Adrenal gland (tissue), 12 donors: ENCODE measurements around the gene ASXL1. TPM values are rescaled to one million over a fixed set of nuclear protein-coding genes. Genes with fewer than 3 reads are reported as not detected.

Experiments used
- DNase-seq, 7 donors: peaks; one replicate each; pipeline ENCODE4 v3.0.0-alpha.2; 2019 to 2020
- H3K27ac ChIP-seq, 5 donors: fragments of 200-600 bp; sonication (generic) in 4 of 5; 1 replicate in 3 of 5; 2 replicates in 2 of 5; pipeline versions ENCODE4 v1.5.1 to v1.8.0; 2016 to 2020; ENCODE audit warnings: mild to moderate bottlenecking in 1 of 5
- H3K27me3 ChIP-seq: fragments of 200-600 bp; 2 replicates; pipeline ENCODE4 v1.8.0; 2021
- H3K36me3 ChIP-seq, 2 donors: fragments of 200-600 bp; replicated peaks in 1 of 2; 1 replicate in 1 of 2; 2 replicates in 1 of 2; pipeline versions ENCODE4 v1.5.1 to v1.8.0; 2018 to 2022
- H3K4me1 ChIP-seq, 2 donors: fragments of 200-600 bp; replicated peaks in 1 of 2; 1 replicate in 1 of 2; 2 replicates in 1 of 2; pipeline versions ENCODE4 v1.5.1 to v1.8.0; 2018 to 2021
- H3K4me3 ChIP-seq, 4 donors: fragments of 200-600 bp; sonication (generic) in 3 of 4; one replicate each; pipeline ENCODE4 v1.5.1; 2016 to 2018
- H3K9me3 ChIP-seq, 3 donors: fragments of 200-600 bp; sonication (generic) in 1 of 3; replicated peaks in 1 of 3; 1 replicate in 2 of 3; 2 replicates in 1 of 3; pipeline versions ENCODE4 v1.5.1 to v1.8.0; 2016 to 2021
- POLR2A ChIP-seq, 2 donors: fragments of 450-650 bp; IDR thresholded peaks; one replicate each; pipeline ENCODE4 v1.6.1; 2017; ENCODE audit warnings: antibody characterized with exemption in 2 of 2, mild to moderate bottlenecking in 2 of 2, moderate library complexity in 1 of 2
- WGBS, 4 donors: extraction: QIAGEN DNeasy Blood & Tissue Kit in 2 of 4; methylation state at CpG; one replicate each; pipeline versions ENCODE4 v1.1.5 to v1.1.7; 2013 to 2017; 5-methylcytosine and 5-hydroxymethylcytosine counted together
- intact Hi-C, 2 donors: fragments of 100-400 bp; cut with DNase I; formaldehyde crosslinking; loops; one replicate each; pipeline versions ENCODE4 v1.14.1 to v1.15.0; 2022 to 2023
- polyA plus RNA-seq, 3 donors: library from polyadenylated mRNA; stranded (reverse); fragments of 200-250 nt in 2 of 3; fragments of 350-450 nt in 1 of 3; fragmentation: Illumina TruSeq in 1 of 3; extraction: RNeasy Lipid Tissue Mini Kit (QIAGEN cat#74804) in 1 of 3; gene quantifications; one replicate each; pipeline ENCODE4 v1.2.3, GENCODE V29; 2013 to 2014
- total RNA-seq, 9 donors: library from RNA; depleted of rRNA in 4 of 9; stranded (reverse); fragments of >200 nt in 4 of 9; fragments of 120-200 nt in 1 of 9; fragmentation: NEBNext Ultra II Directional in 1 of 9; extraction: Animal tissue kit (Norgen Biotek cat#: 25700) in 1 of 9; gene quantifications; one replicate each; pipeline versions ENCODE4 v1.1.0 to v1.2.4, GENCODE V29; 2013 to 2023
- TF ChIP-seq, protein P1 (sequence below), 6 experiments: fragments of 450-650 bp in 4 of 6; fragments of 200-600 bp in 2 of 6; sonication (generic) in 1 of 6; IDR thresholded peaks; 1 replicate in 5 of 6; 2 replicates in 1 of 6; pipeline versions ENCODE4 v1.5.1 to v1.8.0; 2016 to 2021; ENCODE audit warnings: antibody characterized with exemption in 6 of 6, mild to moderate bottlenecking in 2 of 6, moderate library complexity in 1 of 6
- donor health status: healthy with polysubstance abuse.
- donor health status: Bipolar disorder and iron deficiency.
- donor health status: DM: yes; HTN: yes; CAD: no.
- donor health status: DM: no; HTN: no; CAD: no.
- donor health status: DM: no; HTN: no; CAD: no.
- donor health status: DM: yes; HTN: yes; CAD: no.

The ASXL1 gene
- total and polyA plus RNA-seq, 12 donors = 19.9 to 77.7 (median 51.8) TPM

DNA sequence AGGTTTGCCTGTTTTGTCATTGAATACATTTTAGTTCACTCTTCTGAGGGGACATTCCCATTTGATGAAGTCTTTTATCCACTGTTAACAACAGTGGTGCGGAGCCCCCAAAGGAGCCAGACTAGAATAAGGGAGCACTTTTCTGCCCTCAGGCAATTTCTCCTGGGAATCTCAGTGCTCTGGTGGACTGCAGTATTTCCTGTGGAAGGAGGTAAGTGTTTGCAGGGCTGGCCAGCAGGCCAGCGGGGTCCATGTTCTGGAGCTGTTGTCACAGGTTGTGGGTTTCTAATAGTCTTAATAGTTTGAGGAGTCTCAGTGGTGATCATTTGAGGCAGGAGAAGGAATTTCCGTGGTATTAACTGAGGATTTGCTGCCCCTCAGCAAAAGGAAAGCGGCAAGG lies 83.5 kb downstream of the ASXL1 start:
- peaks cover 0 to 53% of the 10 kb centered on the region in 2 donors for H3K36me3 ChIP-seq
- H3K9me3 ChIP-seq = no peaks in the 10 kb centered on the region
- no peak overlapping the region for H3K4me3 ChIP-seq
- intact Hi-C loops = no loop called here
- H3K27me3 ChIP-seq = no peaks in the 10 kb centered on the region
- H3K27ac ChIP-seq = no peak overlapping the region
- peak in 2 of 7 donors; percentile 15 to 38 for DNase-seq
- TF ChIP-seq, protein P1, sequence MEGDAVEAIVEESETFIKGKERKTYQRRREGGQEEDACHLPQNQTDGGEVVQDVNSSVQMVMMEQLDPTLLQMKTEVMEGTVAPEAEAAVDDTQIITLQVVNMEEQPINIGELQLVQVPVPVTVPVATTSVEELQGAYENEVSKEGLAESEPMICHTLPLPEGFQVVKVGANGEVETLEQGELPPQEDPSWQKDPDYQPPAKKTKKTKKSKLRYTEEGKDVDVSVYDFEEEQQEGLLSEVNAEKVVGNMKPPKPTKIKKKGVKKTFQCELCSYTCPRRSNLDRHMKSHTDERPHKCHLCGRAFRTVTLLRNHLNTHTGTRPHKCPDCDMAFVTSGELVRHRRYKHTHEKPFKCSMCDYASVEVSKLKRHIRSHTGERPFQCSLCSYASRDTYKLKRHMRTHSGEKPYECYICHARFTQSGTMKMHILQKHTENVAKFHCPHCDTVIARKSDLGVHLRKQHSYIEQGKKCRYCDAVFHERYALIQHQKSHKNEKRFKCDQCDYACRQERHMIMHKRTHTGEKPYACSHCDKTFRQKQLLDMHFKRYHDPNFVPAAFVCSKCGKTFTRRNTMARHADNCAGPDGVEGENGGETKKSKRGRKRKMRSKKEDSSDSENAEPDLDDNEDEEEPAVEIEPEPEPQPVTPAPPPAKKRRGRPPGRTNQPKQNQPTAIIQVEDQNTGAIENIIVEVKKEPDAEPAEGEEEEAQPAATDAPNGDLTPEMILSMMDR (IDR thresholded peaks at IDR 0.05) = no peak
- TF ChIP-seq POLR2A (IDR thresholded peaks at IDR 0.05) = no peak
- H3K4me1 ChIP-seq = peaks cover 7 to 26% of the 10 kb centered on the region in 2 donors
- WGBS, 4 donors = 90 to 92% (median 91%) methylated on average over 4 of the region's 4 CpGs

- H3K36me3 ChIP-seq = peaks cover 0 to 47% of the 10 kb centered on the region in 2 donors
- WGBS, 4 donors = 76 to 88% (median 79%) methylated on average over 10 of the region's 10 CpGs
Measured at GRCh38 chr20:32442630-32443373, 84.7 kb downstream of the ASXL1 start.

DNA sequence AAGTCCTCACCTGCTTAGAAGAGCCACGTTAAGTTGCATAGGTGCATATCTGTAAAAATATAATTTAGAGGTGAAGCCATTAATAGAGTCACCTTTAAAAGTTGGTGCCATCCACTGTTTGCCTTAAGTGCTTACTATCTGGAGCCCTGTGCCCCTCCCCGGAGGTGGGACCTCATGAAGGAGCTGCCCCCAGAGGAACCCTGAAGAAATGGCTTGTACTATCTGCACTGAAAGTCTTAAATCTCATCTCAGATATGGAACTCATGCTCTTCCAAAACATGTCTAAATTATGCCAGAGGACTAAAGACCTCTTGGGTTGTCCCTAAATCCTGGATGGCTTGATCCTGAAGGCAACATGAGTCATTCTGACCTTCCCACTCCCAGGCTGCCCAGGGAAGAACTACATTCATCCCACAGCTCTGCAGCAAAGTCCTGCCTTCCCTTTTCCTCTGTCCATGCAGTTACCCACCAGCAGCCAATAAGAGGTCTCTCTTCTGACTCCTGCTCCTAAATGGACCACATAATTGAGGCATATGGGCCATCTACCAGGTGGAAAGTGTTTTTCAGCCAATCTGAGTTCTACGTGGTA lies 85.3 kb downstream of the ASXL1 start:
- H3K36me3 ChIP-seq = peaks cover 0 to 42% of the 10 kb centered on the region in 2 donors
- 85 to 90% (median 88%) methylated on average over 3 of the region's 3 CpGs for WGBS, 4 donors
- no peak overlapping the region for H3K4me3 ChIP-seq
- H3K27me3 ChIP-seq = no peaks in the 10 kb centered on the region
- peak in 2 of 7 donors; percentile 1 to 23 for DNase-seq
- intact Hi-C loops = no loop called here
- H3K4me1 ChIP-seq = peaks cover 0 to 31% of the 10 kb centered on the region in 2 donors
- no peak overlapping the region for H3K27ac ChIP-seq
- no peaks in the 10 kb centered on the region for H3K9me3 ChIP-seq
- no peak for TF ChIP-seq POLR2A (IDR thresholded peaks at IDR 0.05)
- TF ChIP-seq, protein P1 (IDR thresholded peaks at IDR 0.05) = no peak

More at GRCh38 chr20:32442630-32443373, 84.7 kb downstream of the ASXL1 start:
- TF ChIP-seq POLR2A (IDR thresholded peaks at IDR 0.05) = no peak
- TF ChIP-seq, protein P1 (IDR thresholded peaks at IDR 0.05) = no peak
- peaks cover 2 to 31% of the 10 kb centered on the region in 2 donors for H3K4me1 ChIP-seq
- intact Hi-C loops = no loop called here
- H3K27me3 ChIP-seq = no peaks in the 10 kb centered on the region
- DNase-seq = peak in 1 of 7 donors; percentile 41
- H3K4me3 ChIP-seq = no peak overlapping the region
- no peaks in the 10 kb centered on the region for H3K9me3 ChIP-seq
- no peak overlapping the region for H3K27ac ChIP-seq

DNA sequence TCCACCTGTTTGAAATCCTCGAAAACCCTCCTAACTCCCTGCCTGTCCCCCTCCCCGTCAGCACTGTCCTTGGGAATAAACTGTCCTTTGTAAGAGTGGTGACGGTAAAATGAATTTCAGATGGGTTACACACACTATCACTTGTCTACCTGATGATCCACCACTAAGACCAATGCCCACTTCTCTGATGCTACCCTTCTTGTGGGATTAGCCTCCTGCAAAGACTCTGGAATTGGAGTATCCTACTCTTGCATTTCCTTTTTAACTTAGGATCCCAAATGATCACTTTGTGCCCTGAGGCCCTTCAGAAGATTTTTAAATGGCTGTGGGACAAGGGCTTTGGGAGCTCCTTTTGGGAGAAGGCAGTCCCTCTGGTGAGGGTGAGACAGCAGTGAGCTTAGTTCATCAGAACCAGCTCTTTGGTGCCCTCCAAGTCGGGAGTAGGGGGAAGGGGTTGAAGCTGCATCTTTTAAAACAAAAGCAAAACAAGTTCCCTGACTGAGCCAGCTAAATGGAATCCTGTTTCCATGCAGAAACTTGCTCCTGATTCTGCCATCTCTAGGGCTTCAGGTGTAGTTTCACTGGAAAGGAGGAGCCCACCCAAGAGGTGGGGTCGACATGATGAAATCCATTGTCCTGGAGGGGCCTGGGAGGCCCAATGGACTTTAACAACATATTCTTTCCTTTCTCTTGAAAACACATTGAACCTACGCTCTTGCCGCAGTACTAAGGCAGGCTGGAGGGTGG lies 86.5 kb downstream of the ASXL1 start:
- H3K36me3 ChIP-seq = peaks cover 0 to 30% of the 10 kb centered on the region in 2 donors
- peaks cover 0 to 37% of the 10 kb centered on the region in 2 donors for H3K4me1 ChIP-seq
- H3K9me3 ChIP-seq = no peaks in the 10 kb centered on the region
- no peaks in the 10 kb centered on the region for H3K27me3 ChIP-seq
- TF ChIP-seq, protein P1 (IDR thresholded peaks at IDR 0.05) = no peak
- no peak for TF ChIP-seq POLR2A (IDR thresholded peaks at IDR 0.05)
- 74 to 82% (median 79%) methylated on average over 7 of the region's 7 CpGs for WGBS, 4 donors
- intact Hi-C loops = no loop called here
- peak in 1 of 7 donors; percentile 0 for DNase-seq
- peak overlapping the region in 1 of 5 donors; percentile 47 for H3K27ac ChIP-seq
- H3K4me3 ChIP-seq = no peak overlapping the region
